Right hindlimb (tissue), 1 donor: ENCODE results near the gene CTTNBP2.
"Not testable (repeated sequence)": the region's sequence is repeated elsewhere in the genome, so short reads cannot be mapped to it uniquely, and the experiment has no call there.

Experiments used
- DNase-seq: peaks from one replicate; pipeline ENCODE4 v3.0.0-alpha.2; 2018

Gene CTTNBP2

GRCh38 chr7:117728890-117729624 is 144.2 kb downstream of the CTTNBP2 start:
- DNase-seq = no peak

- no peak for DNase-seq
Measured at GRCh38 chr7:117724898-117725297, 148.3 kb downstream of the CTTNBP2 start.

GRCh38 chr7:117719377-117719776 is 153.9 kb downstream of the CTTNBP2 start:
- DNase-seq = no peak

- DNase-seq = no peak
Measured at GRCh38 chr7:117718116-117718835, 155.0 kb downstream of the CTTNBP2 start.

GRCh38 chr7:117717357-117717756 is 155.9 kb downstream of the CTTNBP2 start:
- DNase-seq = no peak

GRCh38 chr7:117716707-117717299 is 156.4 kb downstream of the CTTNBP2 start:
- DNase-seq = no peak

- DNase-seq = no peak
Measured at GRCh38 chr7:117715784-117716445, 157.3 kb downstream of the CTTNBP2 start.

GRCh38 chr7:117711556-117711955 is 161.7 kb downstream of the CTTNBP2 start:
- no peak for DNase-seq

- not testable (repeated sequence) for DNase-seq
Measured at GRCh38 chr7:117708173-117708572, 165.1 kb downstream of the CTTNBP2 start.

GRCh38 chr7:117707080-117707479 is 166.2 kb downstream of the CTTNBP2 start:
- DNase-seq = no peak

GRCh38 chr7:117706210-117706609 is 167.0 kb downstream of the CTTNBP2 start:
- no peak for DNase-seq

GRCh38 chr7:117705630-117706029 is 167.6 kb downstream of the CTTNBP2 start:
- DNase-seq = no peak

GRCh38 chr7:117704063-117704462 is 169.2 kb downstream of the CTTNBP2 start:
- no peak for DNase-seq

GRCh38 chr7:117698018-117698417 is 175.2 kb downstream of the CTTNBP2 start:
- DNase-seq = no peak

GRCh38 chr7:117692338-117692737 is 180.9 kb downstream of the CTTNBP2 start:
- DNase-seq = no peak

GRCh38 chr7:117690147-117690546 is 183.1 kb downstream of the CTTNBP2 start:
- no peak for DNase-seq

GRCh38 chr7:117689406-117689805 is 183.8 kb downstream of the CTTNBP2 start:
- DNase-seq = no peak

GRCh38 chr7:117688126-117688525 is 185.1 kb downstream of the CTTNBP2 start:
- DNase-seq = no peak

GRCh38 chr7:117686311-117686935 is 186.8 kb downstream of the CTTNBP2 start:
- no peak for DNase-seq

- no peak for DNase-seq
Measured at GRCh38 chr7:117685795-117686194, 187.4 kb downstream of the CTTNBP2 start.

GRCh38 chr7:117683430-117684175 is 189.6 kb downstream of the CTTNBP2 start:
- DNase-seq = no peak
